Measurements from ENCODE around the gene C10orf90.

C10orf90 gene

DNA sequence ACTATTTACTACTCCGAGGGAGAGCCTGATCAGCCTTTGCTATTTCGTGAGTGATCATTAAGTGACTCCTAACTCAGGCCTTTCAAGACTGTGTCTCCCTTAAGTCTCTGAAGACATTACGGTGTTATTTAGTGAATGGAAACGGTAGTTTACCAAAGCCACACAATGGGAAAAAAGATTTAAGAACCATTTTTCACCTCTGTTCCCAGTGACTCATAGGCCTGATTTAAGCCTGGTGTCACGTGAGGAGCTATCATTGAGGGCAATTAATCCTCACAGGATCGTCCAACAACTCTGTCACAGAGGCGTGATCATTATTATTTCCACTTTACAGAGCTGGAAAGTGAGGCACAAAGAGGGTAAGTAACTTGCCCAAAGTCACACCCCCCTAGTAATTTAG lies 20.3 kb downstream of the C10orf90 start:
- no peak for DNase-seq (ENCODE audit: extremely low spot score)
- POLR2A ChIA-PET = no interaction called here
- CTCF ChIA-PET = no interaction called here
- TF ChIP-seq ARNT (IDR thresholded peaks at IDR 0.05) (no peak), L3MBTL2 (conservative IDR thresholded peaks at IDR 0.05) (no peak)

DNA sequence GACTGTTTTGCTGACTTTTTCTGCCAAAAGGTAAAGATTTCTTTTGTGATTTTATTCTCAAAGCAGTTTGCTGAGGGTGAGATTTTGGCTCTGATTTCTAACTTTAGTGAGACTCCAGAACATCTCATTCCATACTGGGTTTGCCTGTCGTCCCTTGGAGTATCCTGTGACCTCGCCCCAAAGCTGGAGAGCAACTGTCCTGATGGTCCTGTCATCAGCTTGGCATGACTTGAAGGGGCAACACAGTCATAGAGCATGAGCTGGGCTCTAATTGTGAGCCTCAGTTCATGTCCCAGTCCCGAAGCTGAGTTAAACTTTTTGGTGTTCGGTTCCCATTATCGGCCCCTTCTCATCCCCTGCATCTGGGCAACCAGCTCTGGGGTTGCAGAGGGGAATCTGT lies 23.4 kb downstream of the C10orf90 start:
- ChIA-PET CTCF (no interaction called here), POLR2A (no interaction called here)
- no peak for DNase-seq (ENCODE audit: extremely low spot score)
- TF ChIP-seq, protein P1, sequence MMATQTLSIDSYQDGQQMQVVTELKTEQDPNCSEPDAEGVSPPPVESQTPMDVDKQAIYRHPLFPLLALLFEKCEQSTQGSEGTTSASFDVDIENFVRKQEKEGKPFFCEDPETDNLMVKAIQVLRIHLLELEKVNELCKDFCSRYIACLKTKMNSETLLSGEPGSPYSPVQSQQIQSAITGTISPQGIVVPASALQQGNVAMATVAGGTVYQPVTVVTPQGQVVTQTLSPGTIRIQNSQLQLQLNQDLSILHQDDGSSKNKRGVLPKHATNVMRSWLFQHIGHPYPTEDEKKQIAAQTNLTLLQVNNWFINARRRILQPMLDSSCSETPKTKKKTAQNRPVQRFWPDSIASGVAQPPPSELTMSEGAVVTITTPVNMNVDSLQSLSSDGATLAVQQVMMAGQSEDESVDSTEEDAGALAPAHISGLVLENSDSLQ (IDR thresholded peaks at IDR 0.05) = no peak
- TF ChIP-seq ELF4 (IDR thresholded peaks at IDR 0.05) (no peak), FOXM1 (IDR thresholded peaks at IDR 0.05; ENCODE audit: borderline replicate concordance) (no peak), ARNT (IDR thresholded peaks at IDR 0.05) (no peak), HDGF (IDR thresholded peaks at IDR 0.05; ENCODE audit: borderline replicate concordance) (no peak), NFRKB (IDR thresholded peaks at IDR 0.05) (no peak)

DNA sequence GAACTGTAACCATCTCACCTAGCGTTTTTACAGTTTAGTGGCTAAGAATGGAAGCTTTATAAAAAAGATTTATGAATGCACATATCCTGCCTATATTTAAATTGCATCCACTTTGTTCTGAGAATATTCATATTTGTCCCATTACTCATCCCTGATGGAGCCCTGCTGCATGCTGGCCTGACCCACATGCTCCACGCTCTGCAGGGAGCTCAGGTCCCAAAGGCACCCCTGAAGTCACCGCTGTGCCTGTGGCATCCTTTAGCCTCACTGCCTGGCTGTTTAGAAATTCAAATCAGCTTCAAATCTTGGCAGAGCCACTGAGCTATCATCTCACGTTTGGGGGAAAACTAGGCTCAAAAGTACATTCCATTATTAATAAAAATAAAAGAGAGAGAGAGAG lies 24.4 kb downstream of the C10orf90 start:
- ChIA-PET CTCF (no interaction called here), POLR2A (no interaction called here)
- no peak for TF ChIP-seq ZNF384 (IDR thresholded peaks at IDR 0.05)
- no peak for TF ChIP-seq HDGF (IDR thresholded peaks at IDR 0.05; ENCODE audit: borderline replicate concordance)
- no peak for TF ChIP-seq SP1 (IDR thresholded peaks at IDR 0.05)
- TF ChIP-seq, protein P1 (IDR thresholded peaks at IDR 0.05) = no peak
- TF ChIP-seq LEF1 (IDR thresholded peaks at IDR 0.05; ENCODE audit: borderline replicate concordance) = no peak
- no peak for TF ChIP-seq TARDBP (IDR thresholded peaks at IDR 0.05)
- no peak for TF ChIP-seq SUZ12 (IDR thresholded peaks at IDR 0.05)
- no peak for TF ChIP-seq BHLHE40 (IDR thresholded peaks at IDR 0.05; ENCODE audit: borderline replicate concordance)
- no peak for TF ChIP-seq NFRKB (IDR thresholded peaks at IDR 0.05)
- TF ChIP-seq FOXM1 (IDR thresholded peaks at IDR 0.05; ENCODE audit: borderline replicate concordance) = no peak
- no peak for TF ChIP-seq FOXA1 (IDR thresholded peaks at IDR 0.05)
- no peak for TF ChIP-seq ELF4 (IDR thresholded peaks at IDR 0.05)
- TF ChIP-seq CTBP1 (IDR thresholded peaks at IDR 0.05; ENCODE audit: borderline replicate concordance) = no peak
- TF ChIP-seq FOXK2 (IDR thresholded peaks at IDR 0.05) = no peak
- TF ChIP-seq L3MBTL2 (conservative IDR thresholded peaks at IDR 0.05) = no peak
- DNase-seq (ENCODE audit: extremely low spot score) = no peak

DNA sequence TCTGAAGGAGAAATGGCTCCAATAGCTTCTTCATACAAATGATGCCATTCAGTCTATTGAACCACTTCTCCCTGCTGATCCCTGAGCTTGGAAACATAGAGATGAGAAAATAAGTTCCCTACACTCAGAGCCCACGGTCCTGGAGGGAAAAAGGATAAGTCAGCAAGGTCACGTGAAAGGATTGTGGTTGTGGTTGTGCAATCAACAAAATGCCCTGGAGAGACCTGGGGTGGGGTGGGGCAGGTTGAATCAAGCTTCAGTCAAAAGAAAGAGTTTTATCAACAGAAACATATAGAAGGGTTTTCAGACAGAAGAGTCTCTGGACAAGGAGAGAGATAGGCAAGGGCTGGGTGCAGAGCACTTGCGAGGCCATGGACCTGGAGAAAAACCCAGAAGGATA lies 30.1 kb downstream of the C10orf90 start:
- TF ChIP-seq TARDBP (IDR thresholded peaks at IDR 0.05) (no peak), NFRKB (IDR thresholded peaks at IDR 0.05) (no peak), FOXA1 (IDR thresholded peaks at IDR 0.05) (no peak), ARNT (IDR thresholded peaks at IDR 0.05) (no peak), HDGF (IDR thresholded peaks at IDR 0.05; ENCODE audit: borderline replicate concordance) (no peak), ELF4 (IDR thresholded peaks at IDR 0.05) (no peak), L3MBTL2 (conservative IDR thresholded peaks at IDR 0.05) (no peak), FOXM1 (IDR thresholded peaks at IDR 0.05; ENCODE audit: borderline replicate concordance) (no peak), SUZ12 (IDR thresholded peaks at IDR 0.05) (no peak), ZNF384 (IDR thresholded peaks at IDR 0.05) (no peak), SP1 (IDR thresholded peaks at IDR 0.05) (no peak), LEF1 (IDR thresholded peaks at IDR 0.05; ENCODE audit: borderline replicate concordance) (no peak), BHLHE40 (IDR thresholded peaks at IDR 0.05; ENCODE audit: borderline replicate concordance) (no peak), CTBP1 (IDR thresholded peaks at IDR 0.05; ENCODE audit: borderline replicate concordance) (no peak)
- POLR2A ChIA-PET = no interaction called here
- CTCF ChIA-PET = no interaction called here
- DNase-seq (ENCODE audit: extremely low spot score) = no peak

DNA sequence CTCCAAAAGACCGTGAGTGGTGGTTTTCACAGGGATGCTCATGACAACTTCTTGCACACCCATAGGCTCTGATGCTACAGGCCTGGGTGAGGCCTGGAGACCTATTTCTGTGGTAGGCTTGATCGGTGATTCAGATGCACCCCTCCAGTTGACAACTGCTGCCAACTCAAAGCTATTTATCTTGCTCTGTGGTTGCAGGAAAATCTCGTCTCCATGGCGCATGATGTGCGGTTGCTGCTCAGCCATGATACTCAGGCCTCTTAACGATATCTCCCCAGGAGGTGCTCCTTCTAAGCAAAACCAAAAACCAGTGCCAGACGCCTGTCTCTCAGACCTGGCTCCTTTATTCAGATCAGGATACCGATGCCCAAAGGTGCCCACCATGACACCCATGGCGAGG lies 31.4 kb downstream of the C10orf90 start:
- ChIA-PET POLR2A (no interaction called here), CTCF (no interaction called here)
- no peak for DNase-seq (ENCODE audit: extremely low spot score)

DNA sequence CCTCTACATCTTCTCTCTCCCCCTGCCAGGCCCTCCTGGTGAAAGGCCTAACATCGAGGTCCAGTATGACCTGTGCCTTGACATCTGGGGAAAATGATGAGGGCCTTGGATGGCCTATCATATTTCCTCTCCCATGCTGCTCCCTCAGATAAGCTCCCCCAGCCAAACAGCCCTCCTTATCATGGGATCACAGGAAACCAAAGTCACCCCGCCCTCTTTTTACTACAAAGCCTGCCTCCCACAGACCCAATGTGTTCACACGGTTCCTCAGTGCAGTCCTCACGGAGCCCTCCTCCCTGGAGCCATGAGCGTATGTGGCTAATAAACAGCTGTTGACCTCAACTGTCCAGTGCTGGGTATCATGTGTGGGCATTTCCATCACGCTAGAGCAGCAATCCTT lies 32.0 kb downstream of the C10orf90 start:
- no peak for DNase-seq (ENCODE audit: extremely low spot score)
- TF ChIP-seq FOXM1 (IDR thresholded peaks at IDR 0.05; ENCODE audit: borderline replicate concordance) (no peak), CTBP1 (IDR thresholded peaks at IDR 0.05; ENCODE audit: borderline replicate concordance) (no peak), FOXK2 (IDR thresholded peaks at IDR 0.05) (no peak), SP1 (IDR thresholded peaks at IDR 0.05) (no peak), SUZ12 (IDR thresholded peaks at IDR 0.05) (no peak), FOXA1 (IDR thresholded peaks at IDR 0.05) (no peak), TARDBP (IDR thresholded peaks at IDR 0.05) (no peak), HDGF (IDR thresholded peaks at IDR 0.05; ENCODE audit: borderline replicate concordance) (no peak), BHLHE40 (IDR thresholded peaks at IDR 0.05; ENCODE audit: borderline replicate concordance) (no peak), NFRKB (IDR thresholded peaks at IDR 0.05) (no peak), L3MBTL2 (conservative IDR thresholded peaks at IDR 0.05) (no peak), ZNF384 (IDR thresholded peaks at IDR 0.05) (no peak), LEF1 (IDR thresholded peaks at IDR 0.05; ENCODE audit: borderline replicate concordance) (no peak), ARNT (IDR thresholded peaks at IDR 0.05) (no peak), ELF4 (IDR thresholded peaks at IDR 0.05) (no peak)
- TF ChIP-seq, protein P1 (IDR thresholded peaks at IDR 0.05) = no peak

More for the DNA sequence above, 31.4 kb downstream of the C10orf90 start:
- no peak for TF ChIP-seq SP1 (IDR thresholded peaks at IDR 0.05)
- no peak for TF ChIP-seq BHLHE40 (IDR thresholded peaks at IDR 0.05; ENCODE audit: borderline replicate concordance)
- TF ChIP-seq SUZ12 (IDR thresholded peaks at IDR 0.05) = no peak

DNA sequence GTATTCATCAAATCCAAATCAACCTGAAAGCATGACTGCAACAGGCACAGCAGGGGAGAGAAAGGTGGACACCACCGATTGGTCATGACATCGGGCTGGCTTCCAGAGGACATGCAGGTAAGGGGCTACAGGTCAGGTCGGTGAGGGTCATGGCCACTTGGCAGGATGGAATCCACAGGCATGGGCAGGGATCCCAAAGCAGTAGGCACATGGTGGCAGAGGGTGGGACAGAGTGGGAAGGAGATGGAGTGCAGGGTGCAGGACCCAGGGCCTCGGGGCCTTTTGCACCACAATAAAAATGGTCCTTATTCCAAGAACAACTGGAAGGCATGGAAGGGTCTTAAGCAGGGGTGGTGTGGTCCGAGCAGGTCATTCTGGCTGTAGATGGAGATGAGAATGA lies 33.0 kb downstream of the C10orf90 start:
- ChIA-PET CTCF (no interaction called here), POLR2A (no interaction called here)
- no peak for TF ChIP-seq NFRKB (IDR thresholded peaks at IDR 0.05)
- TF ChIP-seq L3MBTL2 (conservative IDR thresholded peaks at IDR 0.05) = no peak
- TF ChIP-seq, protein P1 (IDR thresholded peaks at IDR 0.05) = no peak
- no peak for TF ChIP-seq FOXA1 (IDR thresholded peaks at IDR 0.05)
- TF ChIP-seq ELF4 (IDR thresholded peaks at IDR 0.05) = no peak
- TF ChIP-seq CTBP1 (IDR thresholded peaks at IDR 0.05; ENCODE audit: borderline replicate concordance) = no peak
- TF ChIP-seq TARDBP (IDR thresholded peaks at IDR 0.05) = no peak
- no peak for TF ChIP-seq SUZ12 (IDR thresholded peaks at IDR 0.05)
- no peak for TF ChIP-seq BHLHE40 (IDR thresholded peaks at IDR 0.05; ENCODE audit: borderline replicate concordance)
- TF ChIP-seq SP1 (IDR thresholded peaks at IDR 0.05) = no peak
- no peak for TF ChIP-seq FOXK2 (IDR thresholded peaks at IDR 0.05)
- TF ChIP-seq HDGF (IDR thresholded peaks at IDR 0.05; ENCODE audit: borderline replicate concordance) = no peak
- no peak for TF ChIP-seq FOXM1 (IDR thresholded peaks at IDR 0.05; ENCODE audit: borderline replicate concordance)
- no peak for TF ChIP-seq ZNF384 (IDR thresholded peaks at IDR 0.05)
- no peak for TF ChIP-seq LEF1 (IDR thresholded peaks at IDR 0.05; ENCODE audit: borderline replicate concordance)
- no peak for TF ChIP-seq ARNT (IDR thresholded peaks at IDR 0.05)
- DNase-seq (ENCODE audit: extremely low spot score) = no peak

More for the DNA sequence above, 32.0 kb downstream of the C10orf90 start:
- CTCF ChIA-PET = no interaction called here
- POLR2A ChIA-PET = no interaction called here

All from HEK293T (cell line).